ENCODE measurements around the gene MUC21.

Gene MUC21

DNA sequence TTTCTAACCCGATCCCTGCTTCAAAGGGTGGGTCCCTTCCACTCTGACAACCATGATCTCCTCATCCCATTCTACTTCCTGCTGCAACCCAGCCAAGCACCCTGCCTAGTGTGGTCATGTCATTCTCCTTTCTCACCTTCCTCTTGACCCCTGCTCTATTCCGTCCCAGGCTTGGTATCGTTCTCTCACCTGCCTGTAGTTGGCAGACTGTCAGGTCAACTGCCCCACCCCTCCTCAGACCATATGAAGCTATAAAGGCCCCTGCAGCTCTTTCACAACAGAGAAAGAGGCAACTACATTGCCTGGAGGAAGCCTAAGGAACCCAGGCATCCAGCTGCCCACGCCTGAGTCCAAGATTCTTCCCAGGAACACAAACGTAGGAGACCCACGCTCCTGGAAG is at the start of gene MUC21:
TSS of gene MUC21 (plus strand) at position 280 of the 400 bp plus-strand sequence. CDS start 241 bp downstream, outside the sequence.
- no peak for DNase-seq (ENCODE audit: low read depth)
- no peak within 1 kb of the TSS for H3K4me3 ChIP-seq (ENCODE audit: low read depth, low read length)

DNA sequence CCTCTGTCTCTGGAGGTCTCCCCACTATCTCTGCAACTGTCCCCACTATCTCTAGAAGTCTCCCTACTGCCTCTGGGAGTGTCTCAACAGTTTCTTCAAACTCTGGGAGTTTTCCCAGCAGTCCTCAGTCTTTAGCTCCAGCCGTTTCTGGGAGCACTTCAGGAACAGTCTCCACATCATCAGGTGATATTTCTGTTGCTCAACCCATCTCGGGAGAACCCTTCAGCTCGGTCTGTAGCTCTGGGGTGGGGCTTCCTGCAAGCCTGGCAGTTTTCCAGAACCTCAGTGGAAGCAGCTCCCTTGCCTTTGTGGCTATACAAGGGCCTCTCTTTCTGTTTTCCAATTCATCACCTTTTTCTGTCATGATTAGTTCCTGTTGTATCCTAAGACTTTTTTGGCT is 48.5 kb upstream of the MUC21 start:
- no peak overlapping the region for H3K4me3 ChIP-seq (ENCODE audit: low read depth, low read length)
- no peak for DNase-seq (ENCODE audit: low read depth)

DNA sequence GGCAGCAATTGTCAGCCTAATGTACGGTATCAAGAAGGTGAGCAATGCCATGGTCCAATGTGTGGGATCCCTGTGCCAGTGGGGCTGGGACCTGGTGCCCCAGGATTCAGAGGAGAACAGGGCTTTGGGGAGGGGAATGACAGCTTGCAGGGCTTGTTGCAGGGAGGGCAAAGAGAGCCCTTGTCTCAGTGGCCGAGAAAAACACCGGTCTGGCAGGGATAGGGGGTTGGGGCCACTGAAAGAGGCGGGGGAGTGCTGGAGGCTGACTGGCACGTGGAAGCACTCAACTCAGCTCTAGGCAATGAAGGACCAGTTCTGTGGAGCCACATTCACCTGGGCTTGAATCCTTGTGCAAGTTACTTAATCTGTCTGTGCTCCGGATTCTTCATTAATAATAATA is 46.3 kb upstream of the MUC21 start:
- DNase-seq (ENCODE audit: low read depth), result no peak
- H3K4me3 ChIP-seq (ENCODE audit: low read depth, low read length), result no peak overlapping the region

DNA sequence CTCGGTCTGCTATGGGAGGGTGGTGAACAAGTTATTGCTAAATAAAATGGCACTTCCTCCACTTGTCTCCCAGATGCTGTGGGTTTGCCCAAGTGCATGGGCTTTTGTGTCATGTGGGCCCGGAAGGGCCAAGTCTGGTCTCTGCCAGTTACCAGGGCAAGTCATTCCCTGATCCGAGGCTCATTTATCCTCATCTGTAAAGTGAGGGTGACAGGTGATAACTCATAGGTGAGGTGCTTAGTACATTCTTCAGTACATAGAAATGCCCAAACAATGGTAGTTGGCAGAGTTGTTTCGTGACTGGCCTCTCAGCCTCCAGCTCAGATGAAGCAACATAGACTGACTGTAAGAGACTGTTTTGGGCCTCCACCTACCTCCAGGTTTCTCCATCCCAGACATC is 44.8 kb upstream of the MUC21 start:
- no peak for DNase-seq (ENCODE audit: low read depth)
- no peak overlapping the region for H3K4me3 ChIP-seq (ENCODE audit: low read depth, low read length)

DNA sequence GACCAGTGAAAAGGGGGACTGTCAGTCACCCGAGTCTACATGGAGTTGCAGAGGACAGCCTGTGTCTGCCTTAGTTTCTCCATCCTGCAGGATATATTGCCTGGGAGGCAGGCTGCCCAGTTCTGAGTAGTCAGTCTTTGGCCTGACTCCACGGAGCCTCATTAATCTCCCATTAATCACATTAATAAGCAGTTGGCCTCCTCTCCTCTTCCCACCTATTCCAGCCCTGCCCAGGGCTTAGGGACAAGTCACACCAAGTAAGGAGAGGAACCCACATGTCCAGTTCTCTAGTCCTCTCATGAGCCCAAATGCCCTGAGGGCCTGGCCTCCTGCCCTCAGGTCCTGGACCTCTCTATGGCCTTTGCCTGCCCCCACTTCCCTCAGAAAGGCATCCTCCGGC is 44.0 kb upstream of the MUC21 start:
- no peak for DNase-seq (ENCODE audit: low read depth)

DNA sequence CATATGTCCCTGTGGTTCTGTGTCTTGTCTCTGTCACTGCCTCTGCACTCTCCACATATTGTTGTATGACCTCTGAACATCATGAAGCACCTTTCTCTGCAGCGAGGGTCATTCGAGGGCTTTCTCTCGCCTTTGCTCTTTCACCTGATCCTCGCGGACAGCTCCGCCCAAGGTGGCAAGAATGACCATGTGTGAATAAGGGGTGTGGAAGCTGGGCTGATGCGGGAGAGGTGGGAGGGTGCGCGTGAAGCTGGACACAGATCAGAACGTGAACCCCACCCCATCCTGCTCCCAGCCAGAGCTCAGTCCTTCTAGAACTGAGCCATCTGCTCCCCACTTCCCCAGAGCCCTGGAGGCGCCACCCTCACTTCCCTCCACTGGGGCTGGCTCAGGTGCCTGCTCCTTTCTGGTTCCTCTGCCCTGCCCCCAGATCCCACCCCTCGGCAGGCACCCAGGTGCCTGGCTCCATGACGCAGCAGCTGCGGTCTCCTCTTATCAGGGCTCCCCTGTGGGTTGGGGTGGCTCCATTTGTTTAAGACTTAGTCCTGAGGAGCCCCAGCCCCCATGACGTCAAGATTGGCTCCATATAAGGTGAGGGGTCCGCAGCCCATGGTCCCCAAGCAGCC is 43.0 kb upstream of the MUC21 start, which contains the start of gene MUCL3:
TSS of gene MUCL3 (plus strand) at position 613 of the 626 bp plus-strand sequence. CDS start 27 bp downstream, outside the sequence.
- DNase-seq (ENCODE audit: low read depth), result no peak
- no peak within 1 kb of the TSS for H3K4me3 ChIP-seq (ENCODE audit: low read depth, low read length)

More for the DNA sequence above, 44.0 kb upstream of the MUC21 start:
- H3K4me3 ChIP-seq (ENCODE audit: low read depth, low read length), result no peak overlapping the region

DNA sequence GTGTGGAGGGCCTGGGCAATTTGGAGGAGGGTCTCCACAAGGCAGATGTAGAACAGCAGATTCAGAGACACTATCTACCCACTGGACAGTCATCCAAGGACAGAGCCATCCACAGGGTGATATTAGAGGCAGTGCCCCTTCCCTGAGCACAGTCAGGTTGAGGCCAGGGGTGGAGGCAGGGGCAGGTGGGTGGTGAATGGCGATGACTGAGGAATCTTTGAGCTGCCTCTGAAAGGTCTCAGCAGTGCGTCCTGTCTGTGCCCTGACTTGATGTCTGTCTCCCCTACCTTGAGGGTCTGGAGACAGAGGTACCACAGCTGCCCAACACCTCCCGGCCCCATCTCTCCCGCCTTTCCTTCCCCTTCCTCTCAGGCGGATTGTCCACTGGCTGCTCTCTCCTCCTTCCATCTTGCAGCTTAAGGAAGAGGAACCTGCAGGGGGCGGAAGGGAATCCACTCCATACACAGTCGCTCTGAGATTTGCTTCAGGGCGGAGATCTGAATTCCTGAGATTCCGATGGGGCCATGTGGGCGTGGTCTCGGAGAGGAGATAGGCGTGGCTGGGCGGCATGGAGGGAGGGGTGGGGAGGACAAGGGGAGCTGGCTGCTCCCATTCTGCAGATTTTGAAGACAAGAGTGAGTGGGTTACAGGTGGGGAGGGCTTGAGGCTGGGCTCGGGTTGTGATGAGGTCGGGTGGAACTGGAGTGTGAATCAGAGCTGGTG is 41.0 kb upstream of the MUC21 start:
- peak; percentile 8 for DNase-seq (ENCODE audit: low read depth)
- no peak overlapping the region for H3K4me3 ChIP-seq (ENCODE audit: low read depth, low read length)

DNA sequence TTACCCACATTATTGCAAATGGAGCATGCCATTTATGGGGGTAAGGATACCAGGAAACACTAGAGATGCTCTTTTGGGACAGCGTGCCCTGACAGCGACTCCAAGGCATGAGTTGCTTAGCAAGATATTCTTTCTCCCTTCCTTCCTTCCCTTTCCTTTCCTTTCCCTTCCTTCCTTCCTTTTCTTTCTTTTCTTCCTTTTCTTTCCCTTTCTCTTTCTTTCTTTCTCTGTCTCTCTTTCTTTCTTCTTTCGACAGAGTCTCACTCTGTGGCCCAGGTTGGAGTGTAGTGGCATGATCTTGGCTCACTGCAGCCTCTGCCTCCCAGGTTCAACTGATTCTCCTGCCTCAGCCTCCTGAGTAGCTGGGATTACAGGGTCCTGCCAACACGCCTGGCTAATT is 39.5 kb upstream of the MUC21 start:
- H3K4me3 ChIP-seq (ENCODE audit: low read depth, low read length), result no peak overlapping the region

DNA sequence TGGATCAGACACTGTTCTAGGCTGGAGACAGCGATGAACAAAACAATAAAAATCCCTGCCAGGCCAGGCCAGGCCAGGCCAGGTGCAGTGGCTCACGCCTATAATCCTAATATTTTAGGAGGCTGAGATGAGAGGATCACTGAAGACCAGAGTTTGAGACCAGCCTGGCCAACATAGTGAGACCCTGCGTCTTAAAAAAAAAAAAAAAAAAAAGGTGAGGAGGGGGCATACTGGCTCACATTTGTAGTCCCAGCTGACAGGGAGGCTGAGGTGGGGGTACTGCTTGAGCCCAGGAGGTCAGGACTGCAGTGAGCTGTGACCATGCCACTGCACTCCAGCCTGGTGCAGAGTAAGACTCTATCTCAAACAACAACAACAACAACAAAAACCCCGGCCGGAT is 38.2 kb upstream of the MUC21 start:
- no peak overlapping the region for H3K4me3 ChIP-seq (ENCODE audit: low read depth, low read length)
- DNase-seq (ENCODE audit: low read depth), result no peak

More for the DNA sequence above, 39.5 kb upstream of the MUC21 start:
- no peak for DNase-seq (ENCODE audit: low read depth)

DNA sequence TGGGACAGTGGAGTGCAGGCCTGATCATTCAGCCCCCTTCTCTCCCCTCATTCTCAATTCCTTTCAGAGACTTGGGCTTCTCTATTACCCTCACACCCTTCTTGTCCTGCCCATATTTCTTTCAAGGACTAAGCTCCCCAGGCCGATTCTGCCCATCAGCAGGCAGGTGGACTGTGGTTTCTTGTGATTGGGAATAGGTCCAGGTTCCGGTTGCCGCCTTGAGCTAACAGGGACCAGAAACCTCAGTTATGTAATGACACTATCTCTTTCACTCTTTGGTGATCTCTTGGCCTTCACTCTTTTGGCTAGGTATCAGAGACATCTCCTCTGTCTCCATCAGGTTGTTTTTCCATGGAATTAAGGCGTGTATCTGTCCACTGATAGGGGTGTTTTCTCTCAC is 36.3 kb upstream of the MUC21 start:
- H3K4me3 ChIP-seq (ENCODE audit: low read depth, low read length), result no peak overlapping the region
- no peak for DNase-seq (ENCODE audit: low read depth)

DNA sequence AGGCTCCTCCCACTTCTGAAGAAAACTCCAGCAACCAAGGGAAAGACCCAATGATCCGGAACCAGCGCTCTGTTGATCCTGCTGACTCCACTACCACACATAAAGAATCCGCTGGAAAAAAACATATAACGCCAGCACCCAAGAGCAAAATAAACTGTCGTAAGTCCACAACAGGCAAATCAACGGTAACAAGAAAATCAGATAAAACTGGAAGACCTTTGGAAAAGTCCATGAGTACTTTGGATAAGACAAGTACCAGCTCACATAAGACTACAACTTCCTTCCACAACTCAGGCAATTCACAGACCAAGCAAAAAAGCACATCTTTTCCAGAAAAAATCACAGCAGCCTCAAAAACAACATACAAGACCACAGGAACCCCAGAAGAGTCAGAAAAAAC is 34.7 kb upstream of the MUC21 start:
- DNase-seq (ENCODE audit: low read depth), result no peak
- H3K4me3 ChIP-seq (ENCODE audit: low read depth, low read length), result no peak overlapping the region

DNA sequence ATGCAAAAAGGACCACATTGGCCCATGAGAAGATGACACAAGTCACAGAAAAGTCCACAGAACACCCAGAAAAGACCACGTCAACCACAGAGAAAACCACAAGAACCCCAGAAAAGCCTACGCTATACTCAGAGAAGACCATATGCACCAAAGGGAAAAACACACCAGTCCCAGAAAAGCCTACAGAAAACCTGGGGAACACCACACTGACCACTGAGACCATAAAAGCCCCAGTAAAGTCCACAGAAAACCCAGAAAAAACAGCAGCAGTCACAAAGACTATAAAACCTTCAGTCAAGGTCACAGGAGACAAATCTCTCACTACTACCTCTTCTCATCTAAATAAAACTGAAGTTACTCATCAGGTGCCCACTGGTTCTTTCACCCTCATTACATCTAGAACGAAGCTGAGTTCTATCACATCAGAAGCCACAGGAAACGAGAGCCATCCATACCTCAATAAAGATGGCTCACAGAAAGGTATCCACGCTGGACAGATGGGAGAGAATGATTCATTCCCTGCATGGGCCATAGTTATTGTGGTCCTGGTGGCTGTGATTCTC is 31.5 kb upstream of the MUC21 start:
- no peak for DNase-seq (ENCODE audit: low read depth)
- H3K4me3 ChIP-seq (ENCODE audit: low read depth, low read length), result no peak overlapping the region

DNA sequence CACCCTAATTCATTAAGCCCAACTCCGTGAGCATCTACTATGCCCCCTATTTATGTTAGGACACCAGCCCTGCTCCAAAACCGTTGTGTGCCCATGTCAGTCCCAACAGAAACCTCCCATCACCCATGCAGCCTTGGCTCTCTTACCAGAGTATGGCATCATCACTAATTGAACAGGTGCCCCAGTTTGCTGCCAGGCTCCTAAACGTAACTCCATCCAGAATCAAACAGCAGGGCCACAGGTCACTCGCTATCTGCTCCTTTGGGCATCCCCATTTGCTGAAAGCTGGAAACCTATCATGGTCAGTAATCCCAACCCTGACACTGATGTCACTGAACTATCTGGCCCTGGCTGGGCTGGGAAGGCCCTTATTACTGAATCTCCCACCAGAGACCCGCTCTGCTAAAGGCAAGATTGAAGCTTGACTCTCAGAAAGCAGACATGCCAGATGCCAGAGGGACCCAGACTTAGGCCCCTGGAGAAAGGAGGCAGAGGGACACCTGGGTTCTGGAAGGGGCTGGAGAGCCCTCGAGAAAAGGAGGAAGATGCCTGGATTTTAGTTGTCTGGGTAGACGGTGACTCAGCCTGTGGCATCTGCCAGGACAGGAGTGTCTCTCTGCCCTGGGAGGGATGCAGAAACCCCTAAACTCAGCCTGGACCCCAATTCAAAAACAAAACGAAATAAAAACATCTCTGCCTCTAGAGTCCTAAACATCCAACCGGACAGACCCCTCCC is 28.7 kb upstream of the MUC21 start:
- H3K4me3 ChIP-seq (ENCODE audit: low read depth, low read length), result peak overlapping the region; percentile 39
- DNase-seq (ENCODE audit: low read depth), result no peak

DNA sequence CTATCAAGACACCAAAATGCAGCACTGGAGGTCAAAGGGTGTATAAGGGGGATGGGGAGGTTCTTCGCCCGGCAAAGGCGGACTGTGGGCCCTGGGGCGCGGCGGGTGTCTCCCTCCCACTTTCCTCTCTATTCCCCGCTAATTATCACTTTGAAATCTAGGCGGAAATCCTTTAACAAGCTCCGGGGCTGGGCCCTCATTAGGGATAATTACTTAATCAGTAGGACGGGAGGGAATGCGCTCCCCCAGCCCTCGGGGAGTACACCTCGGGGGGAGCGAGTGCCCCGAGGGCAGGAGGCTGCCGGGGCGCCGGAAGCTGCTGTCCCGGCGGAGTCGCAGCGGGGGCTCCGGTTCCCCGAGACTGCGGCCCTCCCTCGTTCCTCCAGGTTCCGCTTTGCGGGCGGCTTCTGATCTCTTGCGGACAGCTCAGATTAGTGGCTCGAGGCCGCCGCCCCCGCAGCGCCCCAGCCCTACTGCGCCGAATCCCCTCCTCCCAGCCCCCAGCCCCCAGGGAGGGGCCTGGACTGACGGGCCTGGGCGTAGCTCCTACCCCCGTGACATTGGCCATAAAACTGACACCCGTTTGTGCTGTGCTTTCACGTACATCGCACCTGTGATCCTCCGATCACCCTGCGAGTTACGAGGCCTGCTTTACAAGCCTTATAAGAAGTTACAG is 28.0 kb upstream of the MUC21 start:
- no peak for DNase-seq (ENCODE audit: low read depth)

DNA sequence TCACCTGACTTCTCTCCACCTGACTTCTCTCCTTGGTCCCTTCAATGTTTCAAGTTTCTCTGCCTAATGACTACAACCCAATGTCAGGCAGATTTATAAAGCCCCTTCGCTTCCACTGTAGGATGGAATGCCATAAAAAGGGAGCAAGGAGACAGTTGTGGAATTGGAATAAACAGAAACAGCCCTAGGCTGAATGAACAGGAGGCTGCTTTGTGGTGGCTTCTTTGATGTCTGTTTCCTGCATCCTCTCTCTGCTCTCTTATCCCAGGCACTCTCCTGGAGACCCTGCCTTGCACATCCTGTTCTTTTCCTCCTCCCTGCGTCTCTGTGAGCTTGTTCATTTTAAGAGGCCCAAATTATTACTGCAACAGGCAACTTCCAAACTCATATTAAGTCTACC is 25.8 kb upstream of the MUC21 start:
- H3K4me3 ChIP-seq (ENCODE audit: low read depth, low read length), result no peak overlapping the region
- no peak for DNase-seq (ENCODE audit: low read depth)

More for the DNA sequence above, 28.0 kb upstream of the MUC21 start:
- peak overlapping the region; percentile 39 for H3K4me3 ChIP-seq (ENCODE audit: low read depth, low read length)

DNA sequence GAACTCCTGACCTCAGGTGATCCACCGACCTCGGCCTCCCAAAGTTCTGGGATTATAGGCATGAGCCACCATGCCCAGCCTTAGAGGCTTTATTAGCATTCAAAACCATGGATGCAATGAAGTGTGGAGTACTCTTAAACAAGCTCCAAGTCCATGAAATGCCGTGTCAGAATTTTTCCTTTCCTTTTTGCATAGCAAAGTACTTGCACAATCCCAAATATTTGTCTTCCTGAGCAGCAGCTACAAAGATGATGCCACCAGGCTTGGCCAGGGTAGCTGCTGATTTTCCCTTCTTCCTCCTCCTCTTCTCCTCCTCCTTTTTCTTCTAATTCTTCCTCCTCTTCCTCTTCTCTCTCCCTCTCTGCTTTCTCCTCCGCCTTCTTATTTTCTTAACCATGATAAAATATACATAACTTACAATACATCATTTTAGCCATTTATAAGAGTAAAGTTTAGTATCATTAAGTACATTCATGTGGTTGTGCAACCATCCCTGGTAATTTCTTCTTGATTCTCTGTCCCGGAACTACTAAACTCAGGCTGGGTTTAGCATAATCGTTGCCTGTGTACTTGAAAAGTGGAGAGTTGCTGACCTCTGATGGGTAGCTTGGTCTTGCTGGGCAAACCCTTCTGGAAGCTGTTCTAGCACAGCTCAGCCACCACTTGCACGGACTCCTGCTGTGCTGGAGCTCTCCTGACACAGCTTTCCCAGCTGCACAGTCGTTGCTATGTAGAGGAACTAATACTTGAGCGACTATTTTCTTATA is 22.4 kb upstream of the MUC21 start:
- no peak for DNase-seq (ENCODE audit: low read depth)
- no peak overlapping the region for H3K4me3 ChIP-seq (ENCODE audit: low read depth, low read length)

DNA sequence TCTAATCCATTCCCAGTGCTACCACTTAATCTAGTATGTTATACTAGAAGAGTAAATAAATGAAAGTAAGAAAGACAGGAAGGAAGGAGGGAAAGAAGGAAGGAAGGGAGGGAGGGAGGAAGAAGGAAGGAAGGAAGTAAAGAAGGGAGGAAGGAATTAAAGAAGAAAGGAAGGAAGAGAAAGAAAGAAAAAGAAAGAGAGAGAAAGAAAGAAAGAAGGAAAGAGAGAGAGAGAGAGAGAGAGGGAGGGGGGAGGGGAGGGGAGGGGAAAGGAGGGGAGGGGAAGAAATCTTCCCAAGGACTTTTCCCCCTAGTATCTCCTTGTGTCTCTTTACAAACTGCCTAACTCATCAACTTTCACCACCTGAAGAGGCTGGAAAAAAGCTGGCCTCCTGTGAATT is 20.8 kb upstream of the MUC21 start:
- DNase-seq (ENCODE audit: low read depth), result no peak

DNA sequence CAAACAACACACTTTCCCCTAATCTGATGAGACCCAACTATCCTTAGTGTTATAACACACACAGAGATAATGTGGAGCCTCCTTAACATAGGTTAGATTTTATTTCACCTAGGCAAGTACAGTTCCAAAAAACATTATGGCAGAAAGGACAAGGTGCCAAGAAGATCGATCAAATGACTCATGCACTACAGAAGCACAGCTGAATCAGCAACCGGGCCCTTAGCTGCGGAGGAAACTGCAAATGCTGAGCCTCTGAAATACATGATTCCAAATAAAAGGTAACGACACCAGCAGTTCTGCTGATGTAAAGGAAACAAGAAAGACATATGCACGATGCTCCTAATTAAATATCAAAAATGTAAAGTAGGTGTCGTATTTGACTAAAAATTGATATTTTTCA is 19.9 kb upstream of the MUC21 start:
- no peak overlapping the region for H3K4me3 ChIP-seq (ENCODE audit: low read depth, low read length)
- no peak for DNase-seq (ENCODE audit: low read depth)

More for the DNA sequence above, 20.8 kb upstream of the MUC21 start:
- H3K4me3 ChIP-seq (ENCODE audit: low read depth, low read length), result no peak overlapping the region

DNA sequence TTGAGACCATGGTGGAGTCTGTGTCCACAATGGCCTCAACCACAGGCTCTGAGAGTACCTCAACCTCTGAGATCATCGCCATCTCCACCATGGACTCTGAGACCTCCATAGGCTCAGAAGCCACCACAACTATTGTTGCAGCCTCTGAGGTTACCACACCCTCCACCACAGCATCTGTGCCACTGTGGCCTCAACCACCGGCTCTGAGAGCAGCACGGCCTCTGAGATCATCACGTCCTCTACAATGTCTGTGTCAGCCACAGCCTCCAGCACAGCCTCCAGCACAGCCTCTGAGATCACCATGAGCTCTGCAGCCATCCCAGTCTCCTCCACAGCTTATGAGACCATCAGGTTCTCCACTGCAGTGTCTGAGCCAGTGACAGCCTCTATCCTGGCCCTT is 19.4 kb upstream of the MUC21 start:
- no peak overlapping the region for H3K4me3 ChIP-seq (ENCODE audit: low read depth, low read length)
- no peak for DNase-seq (ENCODE audit: low read depth)
